HepG2 (cell line): ENCODE data around the gene CERT1.

Experiments
- CTCF ChIP-seq: sonication (generic); formaldehyde crosslinking; IDR thresholded peaks from 2 replicates; pipeline ENCODE4 v1.5.0; 2020; ENCODE audit warnings: mild to moderate bottlenecking, missing genetic modification reagents, moderate library complexity
- KAT7 ChIP-seq: IDR thresholded peaks from 2 replicates; pipeline ENCODE4 v1.6.1; 2018; ENCODE audit warnings: borderline replicate concordance, missing compliant biosample characterization
- TF ChIP-seq, protein P1 (sequence below): sonication (generic); formaldehyde crosslinking; IDR thresholded peaks from 2 replicates; pipeline ENCODE4 v1.9.0; 2021; ENCODE audit warnings: mild to moderate bottlenecking, missing genetic modification reagents
- TF ChIP-seq, protein P2 (sequence below): sonication (generic); formaldehyde crosslinking; IDR thresholded peaks from 2 replicates; pipeline ENCODE4 v1.5.0; 2020; ENCODE audit warnings: mild to moderate bottlenecking, missing genetic modification reagents

- TF ChIP-seq, protein P1, sequence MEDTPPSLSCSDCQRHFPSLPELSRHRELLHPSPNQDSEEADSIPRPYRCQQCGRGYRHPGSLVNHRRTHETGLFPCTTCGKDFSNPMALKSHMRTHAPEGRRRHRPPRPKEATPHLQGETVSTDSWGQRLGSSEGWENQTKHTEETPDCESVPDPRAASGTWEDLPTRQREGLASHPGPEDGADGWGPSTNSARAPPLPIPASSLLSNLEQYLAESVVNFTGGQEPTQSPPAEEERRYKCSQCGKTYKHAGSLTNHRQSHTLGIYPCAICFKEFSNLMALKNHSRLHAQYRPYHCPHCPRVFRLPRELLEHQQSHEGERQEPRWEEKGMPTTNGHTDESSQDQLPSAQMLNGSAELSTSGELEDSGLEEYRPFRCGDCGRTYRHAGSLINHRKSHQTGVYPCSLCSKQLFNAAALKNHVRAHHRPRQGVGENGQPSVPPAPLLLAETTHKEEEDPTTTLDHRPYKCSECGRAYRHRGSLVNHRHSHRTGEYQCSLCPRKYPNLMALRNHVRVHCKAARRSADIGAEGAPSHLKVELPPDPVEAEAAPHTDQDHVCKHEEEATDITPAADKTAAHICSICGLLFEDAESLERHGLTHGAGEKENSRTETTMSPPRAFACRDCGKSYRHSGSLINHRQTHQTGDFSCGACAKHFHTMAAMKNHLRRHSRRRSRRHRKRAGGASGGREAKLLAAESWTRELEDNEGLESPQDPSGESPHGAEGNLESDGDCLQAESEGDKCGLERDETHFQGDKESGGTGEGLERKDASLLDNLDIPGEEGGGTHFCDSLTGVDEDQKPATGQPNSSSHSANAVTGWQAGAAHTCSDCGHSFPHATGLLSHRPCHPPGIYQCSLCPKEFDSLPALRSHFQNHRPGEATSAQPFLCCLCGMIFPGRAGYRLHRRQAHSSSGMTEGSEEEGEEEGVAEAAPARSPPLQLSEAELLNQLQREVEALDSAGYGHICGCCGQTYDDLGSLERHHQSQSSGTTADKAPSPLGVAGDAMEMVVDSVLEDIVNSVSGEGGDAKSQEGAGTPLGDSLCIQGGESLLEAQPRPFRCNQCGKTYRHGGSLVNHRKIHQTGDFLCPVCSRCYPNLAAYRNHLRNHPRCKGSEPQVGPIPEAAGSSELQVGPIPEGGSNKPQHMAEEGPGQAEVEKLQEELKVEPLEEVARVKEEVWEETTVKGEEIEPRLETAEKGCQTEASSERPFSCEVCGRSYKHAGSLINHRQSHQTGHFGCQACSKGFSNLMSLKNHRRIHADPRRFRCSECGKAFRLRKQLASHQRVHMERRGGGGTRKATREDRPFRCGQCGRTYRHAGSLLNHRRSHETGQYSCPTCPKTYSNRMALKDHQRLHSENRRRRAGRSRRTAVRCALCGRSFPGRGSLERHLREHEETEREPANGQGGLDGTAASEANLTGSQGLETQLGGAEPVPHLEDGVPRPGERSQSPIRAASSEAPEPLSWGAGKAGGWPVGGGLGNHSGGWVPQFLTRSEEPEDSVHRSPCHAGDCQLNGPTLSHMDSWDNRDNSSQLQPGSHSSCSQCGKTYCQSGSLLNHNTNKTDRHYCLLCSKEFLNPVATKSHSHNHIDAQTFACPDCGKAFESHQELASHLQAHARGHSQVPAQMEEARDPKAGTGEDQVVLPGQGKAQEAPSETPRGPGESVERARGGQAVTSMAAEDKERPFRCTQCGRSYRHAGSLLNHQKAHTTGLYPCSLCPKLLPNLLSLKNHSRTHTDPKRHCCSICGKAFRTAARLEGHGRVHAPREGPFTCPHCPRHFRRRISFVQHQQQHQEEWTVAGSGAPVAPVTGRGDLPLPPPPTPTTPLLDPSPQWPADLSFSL (CRISPR knock-in tag), result no peak
- TF ChIP-seq CTCF (CRISPR knock-in tag) (no peak), KAT7 (CRISPR knock-in tag) (no peak)
- TF ChIP-seq, protein P2, sequence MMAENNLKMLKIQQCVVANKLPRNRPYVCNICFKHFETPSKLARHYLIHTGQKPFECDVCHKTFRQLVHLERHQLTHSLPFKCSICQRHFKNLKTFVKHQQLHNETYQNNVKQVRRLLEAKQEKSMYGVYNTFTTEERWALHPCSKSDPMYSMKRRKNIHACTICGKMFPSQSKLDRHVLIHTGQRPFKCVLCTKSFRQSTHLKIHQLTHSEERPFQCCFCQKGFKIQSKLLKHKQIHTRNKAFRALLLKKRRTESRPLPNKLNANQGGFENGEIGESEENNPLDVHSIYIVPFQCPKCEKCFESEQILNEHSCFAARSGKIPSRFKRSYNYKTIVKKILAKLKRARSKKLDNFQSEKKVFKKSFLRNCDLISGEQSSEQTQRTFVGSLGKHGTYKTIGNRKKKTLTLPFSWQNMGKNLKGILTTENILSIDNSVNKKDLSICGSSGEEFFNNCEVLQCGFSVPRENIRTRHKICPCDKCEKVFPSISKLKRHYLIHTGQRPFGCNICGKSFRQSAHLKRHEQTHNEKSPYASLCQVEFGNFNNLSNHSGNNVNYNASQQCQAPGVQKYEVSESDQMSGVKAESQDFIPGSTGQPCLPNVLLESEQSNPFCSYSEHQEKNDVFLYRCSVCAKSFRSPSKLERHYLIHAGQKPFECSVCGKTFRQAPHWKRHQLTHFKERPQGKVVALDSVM (CRISPR knock-in tag), result no peak
These were observed 144.0 kb downstream of the CERT1 start for GRCh38 chr5:75367401-75367800.
